ENCODE data around the gene ARL5A. TPM values are rescaled to one million over a fixed set of nuclear protein-coding genes. Genes with fewer than 3 reads are reported as not detected.
A peak's percentile ranks its signal among the peaks of the same experiment; 100 is the strongest.

Gene ARL5A
- total and polyA plus RNA-seq, 2 donors (not counting 3 experiments of a cell fraction or from before 2014, with no cell fraction given) = 25.8 to 73.2 TPM

GRCh38 chr2:151777487-151777886, 50.7 kb downstream of the ARL5A start:
- Histone ChIP-seq H3K36me3 (ENCODE audit: control insufficient read depth in 2 of 2, extremely low read depth in 1 of 2, insufficient read depth in 2 of 2, low read length in 2 of 2) (peaks cover 4 to 8% of the 10 kb centered on the region in 2 experiments), H4K20me1 (replicated peaks; ENCODE audit: control insufficient read depth, extremely low read depth, insufficient read depth, low read length) (no peaks in the 10 kb centered on the region), H3K9me1 (replicated peaks; ENCODE audit: control insufficient read depth, extremely low read depth, insufficient read depth, low read length) (no peaks in the 10 kb centered on the region), H3K27me3 (ENCODE audit: control insufficient read depth in 2 of 2, insufficient read depth in 2 of 2, low read length in 2 of 2) (no peaks in the 10 kb centered on the region), H3K9me3 (replicated peaks; ENCODE audit: control insufficient read depth, insufficient read depth, low read length) (no peaks in the 10 kb centered on the region), H3K79me2 (ENCODE audit: control insufficient read depth, insufficient read depth, low read length) (no peaks in the 10 kb centered on the region), H3K4me3 (replicated peaks in 1 of 3; ENCODE audit: insufficient read depth in 1 of 3, low read depth in 1 of 3, low read length in 3 of 3) (no peak overlapping the region), H3K4me2 (ENCODE audit: insufficient read depth, low read length) (no peak overlapping the region), H3K27ac (ENCODE audit: insufficient read depth, low read depth, low read length) (no peak overlapping the region), H3K4me1 (ENCODE audit: control insufficient read depth, extremely low read depth, insufficient read depth, low read length) (peaks cover 5% of the 10 kb centered on the region), H3K9ac (replicated peaks; ENCODE audit: extremely low read depth, insufficient read depth, low read length) (no peak overlapping the region), H2AFZ (ENCODE audit: low read depth, low read length) (no peak overlapping the region)
- ChIA-PET POLR2A (no interaction called here), CTCF (interaction anchor here (0.7 to 1.5 kb wide), 5 partner anchors 10 to 171 kb away, joined by 3 read pairs; no protein-coding TSS in a partner anchor)
- intact Hi-C loops (cut with micrococcal nuclease) (no loop called here), dilution Hi-C loops (cut with MboI; ENCODE audit: extremely low pct_ligation_motif_present, low sequenced_read_pairs) (no loop called here)
- no TSS peak for BruUV-seq (replicated peaks)
- no peak for DNase-seq (ENCODE audit: low read depth, low spot score)
- TF ChIP-seq MYC (IDR thresholded peaks at IDR 0.05; ENCODE audit: low read depth, low read length) (no peak), CTCF (IDR thresholded peaks at IDR 0.05; ENCODE audit: extremely low read depth in 1 of 2, insufficient read depth in 1 of 2, low read depth in 1 of 2, low read length in 2 of 2) (peak in 1 of 2 donors; percentile 10)
- FAIRE-seq = no peak

- H3K4me2 ChIP-seq (ENCODE audit: insufficient read depth, low read length) = no peak overlapping the region
- FAIRE-seq (no peak), DNase-seq (ENCODE audit: low read depth, low spot score) (no peak)
- no peak overlapping the region for H2AFZ ChIP-seq (ENCODE audit: low read depth, low read length)
- TF ChIP-seq JUN (IDR thresholded peaks at IDR 0.05; ENCODE audit: borderline replicate concordance, insufficient read depth, insufficient read length, low read depth) (no peak), MYC (IDR thresholded peaks at IDR 0.05; ENCODE audit: low read depth, low read length) (no peak), GATA2 (IDR thresholded peaks at IDR 0.05; ENCODE audit: insufficient read depth, insufficient read length, low read depth, low read length) (no peak), POLR2AphosphoS5 (IDR thresholded peaks at IDR 0.05; ENCODE audit: insufficient read depth, low read depth, low read length) (no peak), MAX (IDR thresholded peaks at IDR 0.05; ENCODE audit: insufficient read depth, insufficient read length) (no peak)
- intact Hi-C loops (cut with micrococcal nuclease) (no loop called here), dilution Hi-C loops (cut with MboI; ENCODE audit: extremely low pct_ligation_motif_present, low sequenced_read_pairs) (no loop called here)
- no TSS peak for BruUV-seq (replicated peaks)
- H3K9me3 ChIP-seq (replicated peaks; ENCODE audit: control insufficient read depth, insufficient read depth, low read length) = no peaks in the 10 kb centered on the region
- H3K9me1 ChIP-seq (replicated peaks; ENCODE audit: control insufficient read depth, extremely low read depth, insufficient read depth, low read length) = no peaks in the 10 kb centered on the region
- H3K4me1 ChIP-seq (ENCODE audit: control insufficient read depth, extremely low read depth, insufficient read depth, low read length) = peaks cover 5% of the 10 kb centered on the region
- peaks cover 2 to 4% of the 10 kb centered on the region in 2 experiments for H3K36me3 ChIP-seq (ENCODE audit: control insufficient read depth in 2 of 2, extremely low read depth in 1 of 2, insufficient read depth in 2 of 2, low read length in 2 of 2)
- no peak overlapping the region for H3K4me3 ChIP-seq (replicated peaks in 1 of 3; ENCODE audit: insufficient read depth in 1 of 3, low read depth in 1 of 3, low read length in 3 of 3)
- H3K9ac ChIP-seq (replicated peaks; ENCODE audit: extremely low read depth, insufficient read depth, low read length) = no peak overlapping the region
- H3K79me2 ChIP-seq (ENCODE audit: control insufficient read depth, insufficient read depth, low read length) = no peaks in the 10 kb centered on the region
- no peak overlapping the region for H3K27ac ChIP-seq (ENCODE audit: insufficient read depth, low read depth, low read length)
- ChIA-PET POLR2A (no interaction called here), CTCF (interaction anchor here (1.5 kb wide), 1 partner anchor 11 kb away, joined by 3 read pairs; no protein-coding TSS in a partner anchor)
- no peaks in the 10 kb centered on the region for H4K20me1 ChIP-seq (replicated peaks; ENCODE audit: control insufficient read depth, extremely low read depth, insufficient read depth, low read length)
- no peaks in the 10 kb centered on the region for H3K27me3 ChIP-seq (ENCODE audit: control insufficient read depth in 2 of 2, insufficient read depth in 2 of 2, low read length in 2 of 2)
Measured at GRCh38 chr2:151776367-151776766, 51.9 kb downstream of the ARL5A start.
